Panc1 (cell line): ENCODE results near the gene GALNT10. TPM values are rescaled to one million over a fixed set of nuclear protein-coding genes. Genes with fewer than 3 reads are reported as not detected.

Experiments
- ATAC-seq: fragments of 200-7000 bp; cut with Tn5 transposase; 2 replicates; pipeline ENCODE4 v1.9.1; 2020; ENCODE audit warnings: mild to moderate bottlenecking, moderate library complexity
- BruUV-seq: library from RNA; stranded (reverse); fragments of 400-500 nt; replicated peaks from 2 replicates; lab custom pipeline; 2021; lab: Mats Ljungman, UMichigan
- CTCF ChIA-PET: fragments of 300-600 bp; sonication (Branson Sonifier 250); formaldehyde crosslinking; loops from one replicate; lab custom pipeline; 2022; ENCODE audit warnings: antibody characterized with exemption; lab: Charles Lee
- POLR2A ChIA-PET: fragments of 300-600 bp; sonication (Branson Sonifier 250); formaldehyde crosslinking; loops from one replicate; lab custom pipeline; 2022; ENCODE audit warnings: antibody characterized with exemption; lab: Charles Lee
- DNase-seq: peaks from one replicate; pipeline ENCODE4 v3.0.0-alpha.2; 2010; ENCODE audit warnings: low read depth, low spot score
- H3K27ac ChIP-seq: 2 replicates; pipeline ENCODE4 v1.5.1; 2011; ENCODE audit warnings: mild to moderate bottlenecking, low read length, inconsistent platforms
- H3K27me3 ChIP-seq: fragments of 200-500 bp; sonication (Bioruptor generic); 2 replicates; pipeline ENCODE4 v1.6.0; 2014; ENCODE audit warnings: low read length, inconsistent platforms; ENCODE audit not compliant: control insufficient read depth, insufficient read depth
- H3K36me3 ChIP-seq: fragments of 200-500 bp; sonication (Bioruptor generic); 2 replicates; pipeline ENCODE4 v1.5.1; 2014; ENCODE audit warnings: inconsistent platforms, mild to moderate bottlenecking, low read length, moderate library complexity; ENCODE audit not compliant: control insufficient read depth, insufficient read depth
- H3K4me1 ChIP-seq: 2 replicates; pipeline ENCODE4 v1.5.1; 2011; ENCODE audit warnings: inconsistent platforms, mild to moderate bottlenecking, low read length, moderate library complexity; ENCODE audit not compliant: control insufficient read depth, insufficient read depth
- H3K4me3 ChIP-seq, 2 experiments: 2 replicates each; pipeline ENCODE4 v1.5.1; 2011 to 2012; ENCODE audit warnings: low read depth in 2 of 2, low read length in 2 of 2, mild to moderate bottlenecking in 2 of 2, inconsistent platforms in 1 of 2, moderate library complexity in 1 of 2
- H3K9me3 ChIP-seq: fragments of 200-500 bp; sonication (Bioruptor generic); 2 replicates; pipeline ENCODE4 v1.5.1; 2014; ENCODE audit warnings: low read depth, mild to moderate bottlenecking, inconsistent platforms, low read length, moderate library complexity; ENCODE audit not compliant: control insufficient read depth, insufficient read depth
- POLR2AphosphoS5 ChIP-seq: IDR thresholded peaks from 2 replicates; pipeline ENCODE4 v1.6.1; 2012; ENCODE audit warnings: mild to moderate bottlenecking, low read depth, low read length, moderate library complexity
- REST ChIP-seq, 2 experiments: IDR thresholded peaks; 2 replicates each; pipeline ENCODE4 v1.6.1; 2011 to 2012; ENCODE audit warnings: low read depth in 2 of 2, control low read depth in 1 of 2, low read length in 1 of 2, mild to moderate bottlenecking in 1 of 2, moderate library complexity in 1 of 2; ENCODE audit not compliant: insufficient read depth in 1 of 2
- TCF7L2 ChIP-seq: IDR thresholded peaks from 2 replicates; pipeline ENCODE4 v1.6.1; 2011; ENCODE audit warnings: mild to moderate bottlenecking, low read depth, low read length, inconsistent platforms
- in situ Hi-C: cut with HindIII; loops from 2 replicates; pipeline ENCODE4 v1.10.0; 2016; ENCODE audit warnings: low sequenced_read_pairs, low pct_unique_long_range_greater_than_20kb
- intact Hi-C: fragments of 100-400 bp; cut with micrococcal nuclease; formaldehyde crosslinking; loops from one replicate; pipeline ENCODE4 v1.10.0; 2022; ENCODE audit not compliant: unreplicated experiment
- total RNA-seq: library from RNA; stranded (reverse); gene quantifications from one replicate; pipeline ENCODE4 v1.2.1, GENCODE V29; 2021; ENCODE audit not compliant: unreplicated experiment
- TF ChIP-seq, protein P1 (sequence below): fragments of 450-650 bp; IDR thresholded peaks from 2 replicates; pipeline ENCODE4 v1.5.1; 2017; ENCODE audit warnings: mild to moderate bottlenecking

Gene GALNT10
- total RNA-seq, 1 experiment from 2014 or later = 50.5 TPM

- Histone ChIP-seq H3K9me3 (no peaks in the 10 kb centered on the region), H3K4me1 (no peaks in the 10 kb centered on the region), H3K36me3 (no peaks in the 10 kb centered on the region), H3K4me3 (no peak overlapping the region), H3K27me3 (peaks cover 2% of the 10 kb centered on the region; the same call in 1 of the 2 replicates), H3K27ac (no peak overlapping the region)
- CTCF ChIA-PET = interaction anchor here (0.6 to 2.8 kb wide), 2 partner anchors 145 to 160 kb away, joined by 4 to 24 read pairs; no protein-coding TSS in a partner anchor
- in situ Hi-C loops = no loop called here
- intact Hi-C loops = no loop called here
- ATAC-seq (no peak), DNase-seq (no peak)
- no TSS peak for BruUV-seq
- POLR2A ChIA-PET = interaction anchor here (0.6 kb wide), 1 partner anchor 371 kb away, joined by 3 read pairs; no protein-coding TSS in a partner anchor
- no peak for TF ChIP-seq POLR2AphosphoS5
- TF ChIP-seq REST (IDR thresholded peaks at IDR 0.05; ENCODE audit: insufficient read depth in 1 of 2, low read depth in 2 of 2, low read length in 1 of 2) = no peak
Observed at GRCh38 chr5:154466147-154466546, 275.6 kb downstream of the GALNT10 start.

DNA sequence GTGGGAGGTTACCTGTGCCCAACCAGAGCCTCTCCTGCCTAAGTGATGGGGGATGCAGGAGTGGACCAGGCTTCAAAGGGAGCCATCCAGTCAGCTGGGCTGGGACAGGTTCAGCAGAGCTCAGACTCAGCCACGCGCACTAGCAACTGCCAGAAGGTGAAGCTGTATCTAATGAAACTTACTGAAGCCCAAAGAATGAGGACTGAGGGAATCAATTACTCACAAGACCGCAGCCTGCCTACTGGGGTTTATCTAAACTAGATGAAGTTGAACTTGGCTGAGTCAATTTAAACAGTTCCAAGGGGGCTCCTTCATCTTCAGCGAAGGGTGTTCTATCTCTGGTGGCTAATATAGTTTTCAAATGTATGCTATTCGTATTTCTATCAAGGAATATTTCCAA is 276.1 kb downstream of the GALNT10 start:
- intact Hi-C loops (loop anchor here (1.0 kb wide), 1 partner anchor 144 kb away; no protein-coding TSS in a partner anchor), in situ Hi-C loops (no loop called here)
- POLR2A ChIA-PET = interaction anchor here (0.6 kb wide), 1 partner anchor 370 kb away, joined by 3 read pairs; no protein-coding TSS in a partner anchor
- no peak for DNase-seq
- Histone ChIP-seq H3K27me3 (peaks cover 2% of the 10 kb centered on the region; the same call in 1 of the 2 replicates), H3K4me3 (no peak overlapping the region), H3K9me3 (no peaks in the 10 kb centered on the region), H3K4me1 (no peaks in the 10 kb centered on the region), H3K36me3 (no peaks in the 10 kb centered on the region), H3K27ac (no peak overlapping the region)
- TF ChIP-seq, protein P1, sequence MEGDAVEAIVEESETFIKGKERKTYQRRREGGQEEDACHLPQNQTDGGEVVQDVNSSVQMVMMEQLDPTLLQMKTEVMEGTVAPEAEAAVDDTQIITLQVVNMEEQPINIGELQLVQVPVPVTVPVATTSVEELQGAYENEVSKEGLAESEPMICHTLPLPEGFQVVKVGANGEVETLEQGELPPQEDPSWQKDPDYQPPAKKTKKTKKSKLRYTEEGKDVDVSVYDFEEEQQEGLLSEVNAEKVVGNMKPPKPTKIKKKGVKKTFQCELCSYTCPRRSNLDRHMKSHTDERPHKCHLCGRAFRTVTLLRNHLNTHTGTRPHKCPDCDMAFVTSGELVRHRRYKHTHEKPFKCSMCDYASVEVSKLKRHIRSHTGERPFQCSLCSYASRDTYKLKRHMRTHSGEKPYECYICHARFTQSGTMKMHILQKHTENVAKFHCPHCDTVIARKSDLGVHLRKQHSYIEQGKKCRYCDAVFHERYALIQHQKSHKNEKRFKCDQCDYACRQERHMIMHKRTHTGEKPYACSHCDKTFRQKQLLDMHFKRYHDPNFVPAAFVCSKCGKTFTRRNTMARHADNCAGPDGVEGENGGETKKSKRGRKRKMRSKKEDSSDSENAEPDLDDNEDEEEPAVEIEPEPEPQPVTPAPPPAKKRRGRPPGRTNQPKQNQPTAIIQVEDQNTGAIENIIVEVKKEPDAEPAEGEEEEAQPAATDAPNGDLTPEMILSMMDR = no peak
- ATAC-seq = no peak
- BruUV-seq = no TSS peak
- CTCF ChIA-PET = interaction anchor here (2.8 kb wide), 1 partner anchor 144 kb away, joined by 24 read pairs; no protein-coding TSS in a partner anchor

GRCh38 chr5:154467655-154468354 is 277.3 kb downstream of the GALNT10 start:
- H3K27ac ChIP-seq = no peak overlapping the region

More at GRCh38 chr5:154467655-154468354, 277.3 kb downstream of the GALNT10 start:
- H3K27me3 ChIP-seq = peaks cover 5% of the 10 kb centered on the region; the same call in 1 of the 2 replicates
- in situ Hi-C loops = no loop called here
- H3K4me3 ChIP-seq = no peak overlapping the region
- DNase-seq (peak; percentile 38), ATAC-seq (peak; percentile 99)
- CTCF ChIA-PET = interaction anchor here (0.6 to 2.8 kb wide), 2 partner anchors 143 to 146 kb away, joined by 3 to 24 read pairs; no protein-coding TSS in a partner anchor
- H3K36me3 ChIP-seq = no peaks in the 10 kb centered on the region
- TF ChIP-seq POLR2AphosphoS5 = no peak
- TF ChIP-seq, protein P1 = peak; percentile 94
- no peak for TF ChIP-seq REST (IDR thresholded peaks at IDR 0.05; ENCODE audit: insufficient read depth in 1 of 2, low read depth in 2 of 2, low read length in 1 of 2)
- no peak for TF ChIP-seq TCF7L2
- H3K4me1 ChIP-seq = no peaks in the 10 kb centered on the region
- intact Hi-C loops = loop anchor here (1.0 kb wide), 1 partner anchor 142 kb away; no protein-coding TSS in a partner anchor
- H3K9me3 ChIP-seq = no peaks in the 10 kb centered on the region
- POLR2A ChIA-PET = no interaction called here
- no TSS peak for BruUV-seq
